SH-SY5Y (cell line): ENCODE results near the gene BRAT1.

Experiments used
- GATA2 ChIP-seq: IDR thresholded peaks from 2 replicates; pipeline ENCODE4 v1.6.1; 2011; ENCODE audit warnings: mild to moderate bottlenecking, low read depth, low read length
- GATA3 ChIP-seq: IDR thresholded peaks from 2 replicates; pipeline ENCODE4 v1.6.1; 2011; ENCODE audit warnings: low read depth, mild to moderate bottlenecking, low read length, moderate library complexity

GRCh38 chr7:2551418-2551817, 3.9 kb downstream of the BRAT1 start:
- TF ChIP-seq GATA2 (no peak), GATA3 (no peak)
